Measurements from ENCODE around the gene MGP. TPM values are rescaled to one million over a fixed set of nuclear protein-coding genes. Genes with fewer than 3 reads are reported as not detected.
A peak's percentile ranks its signal among the peaks of the same experiment; 100 is the strongest.

The MGP gene
- total RNA-seq, 1 donor from 2014 or later, result 2.0 TPM

GRCh38 chr12:14868916-14869506, 16.6 kb downstream of the MGP start:
- no peak for FAIRE-seq

GRCh38 chr12:14860490-14860889, 25.2 kb downstream of the MGP start:
- FAIRE-seq, result no peak
- no peak for DNase-seq (ENCODE audit: low spot score in 2 of 2)

More at GRCh38 chr12:14868916-14869506, 16.6 kb downstream of the MGP start:
- DNase-seq (ENCODE audit: low spot score in 2 of 2), result no peak

DNA sequence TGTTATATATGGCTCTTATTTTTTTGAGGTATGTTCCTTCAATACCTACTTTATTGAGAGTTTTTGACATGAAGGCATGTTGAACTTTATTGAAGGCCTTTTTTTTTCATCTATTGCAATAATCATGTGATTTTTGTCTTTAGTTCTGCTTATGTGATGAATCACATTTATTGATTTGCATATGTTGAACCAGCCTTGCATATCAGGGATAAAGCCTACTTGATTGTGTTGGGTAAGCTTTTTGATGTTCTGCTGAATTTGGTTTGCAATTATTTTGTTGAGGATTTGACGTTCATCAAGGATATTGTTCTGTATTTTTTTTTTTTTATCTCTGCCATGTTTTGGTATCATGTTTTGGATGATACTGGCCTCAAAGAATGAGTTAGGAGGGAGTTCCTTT, 27.1 kb downstream of the MGP start:
- no peak for DNase-seq (ENCODE audit: low spot score in 2 of 2)
- FAIRE-seq, result no peak

- FAIRE-seq, result no peak
- no peak for DNase-seq (ENCODE audit: low spot score in 2 of 2)
These were observed 31.0 kb downstream of the MGP start for GRCh38 chr12:14854586-14855183.

DNA sequence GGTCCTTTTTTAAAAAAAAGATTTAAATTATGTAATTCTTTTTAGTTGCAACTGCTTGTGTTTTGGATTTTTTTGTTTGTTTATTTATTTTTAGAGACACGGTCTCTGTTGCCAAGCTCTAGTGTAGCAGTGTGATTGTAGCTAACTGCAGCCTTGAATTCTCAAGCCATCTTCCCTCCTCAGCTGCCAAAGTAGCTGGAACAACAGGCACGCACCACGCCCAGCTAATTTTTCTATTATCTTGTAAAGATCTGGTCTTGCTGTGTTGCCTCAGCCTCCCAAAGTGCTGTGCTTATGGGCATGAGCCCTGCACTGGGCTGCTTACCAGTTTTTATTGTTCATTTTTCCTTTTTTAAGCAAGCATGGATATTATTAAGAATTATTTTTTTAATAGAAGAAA, 31.7 kb downstream of the MGP start:
- FAIRE-seq (no peak), DNase-seq (ENCODE audit: low spot score in 2 of 2) (no peak)

DNA sequence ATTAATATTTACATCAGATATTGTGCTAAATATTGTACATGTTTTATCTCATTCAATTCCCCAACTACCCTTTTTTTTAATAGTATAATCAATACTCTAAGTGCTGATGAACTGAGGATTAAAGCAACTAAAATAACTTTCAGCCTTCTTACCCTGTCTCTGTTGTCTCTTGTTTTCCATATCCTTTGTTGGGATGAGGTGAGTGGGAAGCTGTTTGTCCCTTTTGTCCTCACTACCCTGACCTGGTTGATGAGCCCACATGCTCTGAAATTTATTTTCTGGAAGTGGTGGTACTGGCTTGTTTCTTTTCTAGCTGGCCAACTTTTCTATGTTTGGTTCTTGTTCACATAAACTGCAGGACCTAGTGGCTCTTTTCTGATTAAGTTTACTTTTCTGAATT, 32.8 kb downstream of the MGP start:
- no peak for DNase-seq (ENCODE audit: low spot score in 2 of 2)
- FAIRE-seq, result no peak

- DNase-seq (ENCODE audit: low spot score in 2 of 2) (no peak), FAIRE-seq (no peak)
These were observed 34.6 kb downstream of the MGP start for GRCh38 chr12:14850929-14851663.

GRCh38 chr12:14849661-14850060, 36.0 kb downstream of the MGP start:
- no peak for DNase-seq (ENCODE audit: low spot score in 2 of 2)
- FAIRE-seq, result no peak

DNA sequence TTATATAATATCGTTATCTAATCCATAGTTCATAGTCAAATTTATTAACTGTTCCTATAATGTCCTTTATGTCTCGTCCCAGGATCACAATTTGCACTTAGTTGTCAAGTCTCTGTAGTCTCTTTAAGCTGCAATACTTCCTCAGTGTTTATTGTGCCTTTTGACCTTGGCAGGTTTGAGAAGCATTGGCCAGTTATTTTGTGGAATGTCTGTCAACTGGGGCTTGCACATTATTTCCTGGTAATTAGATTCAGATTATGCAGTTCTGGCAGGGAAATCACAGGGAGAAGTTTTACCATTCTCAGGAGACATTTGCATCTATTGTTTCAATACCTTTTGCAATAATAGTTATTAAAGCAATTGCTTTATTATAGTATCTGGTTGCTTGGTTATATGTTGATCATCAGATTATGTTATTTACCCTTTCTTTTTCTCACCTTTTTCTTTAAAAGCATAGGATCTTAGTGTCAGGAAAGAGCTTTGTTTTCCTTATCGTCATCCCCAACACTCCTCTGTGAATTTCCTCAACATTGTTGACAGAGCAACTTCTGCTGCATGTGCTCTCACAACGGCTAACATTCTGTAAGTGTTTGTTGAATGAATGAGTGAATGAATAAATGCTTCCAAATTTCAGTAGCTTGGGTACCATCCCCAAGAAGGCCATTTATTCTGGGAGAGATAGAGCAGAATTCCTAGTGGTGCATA, 38.6 kb downstream of the MGP start:
- no peak for FAIRE-seq
- DNase-seq (ENCODE audit: low spot score in 2 of 2), result no peak

DNA sequence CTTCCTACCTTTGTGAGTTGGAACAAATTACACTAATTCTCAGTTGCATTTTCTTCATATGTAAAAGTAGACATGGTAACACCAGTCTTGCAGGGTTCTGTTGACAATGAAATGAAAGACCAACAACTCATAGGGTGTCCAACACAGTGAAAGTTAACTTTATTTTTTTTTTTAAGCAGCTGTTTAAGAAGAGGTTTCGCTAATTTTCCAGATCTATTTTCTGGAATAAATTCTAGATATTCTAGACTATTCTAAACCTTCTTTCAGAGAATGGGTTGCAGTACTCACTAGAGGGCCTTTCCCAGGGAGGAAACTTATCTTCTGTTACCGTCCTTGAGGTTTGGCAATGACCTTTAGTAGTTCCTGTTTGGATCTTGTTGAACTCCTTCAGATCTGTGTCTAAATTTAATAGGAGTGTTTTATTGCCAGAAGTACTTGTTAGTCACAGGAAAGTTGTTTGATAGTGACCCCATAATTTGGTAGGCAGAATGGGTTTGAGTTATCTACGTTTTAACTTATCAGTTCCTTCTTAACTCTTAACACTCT, 39.5 kb downstream of the MGP start:
- FAIRE-seq, result no peak
- DNase-seq (ENCODE audit: low spot score in 2 of 2), result no peak

DNA sequence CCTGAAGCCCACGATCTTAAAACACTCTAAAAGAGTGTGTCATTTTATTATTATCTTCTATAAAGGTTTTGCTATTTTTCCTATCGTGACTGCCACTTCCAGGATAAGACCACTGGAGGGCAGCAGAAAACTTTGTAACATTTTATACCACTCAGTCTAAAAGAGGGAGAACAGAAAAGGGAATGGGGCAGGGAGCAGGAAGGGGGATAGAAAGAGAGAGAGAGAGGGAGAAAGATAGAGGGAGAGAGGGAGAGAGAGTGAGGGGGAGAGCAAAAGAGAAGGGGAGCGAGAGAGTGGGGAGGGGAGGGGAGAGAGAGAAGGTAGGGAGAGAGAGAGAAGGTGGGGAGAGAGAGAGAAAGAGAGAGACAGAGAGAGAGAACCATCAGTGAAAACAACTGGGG, 40.3 kb downstream of the MGP start:
- DNase-seq (ENCODE audit: low spot score in 2 of 2) (peak; percentile 18 to 61), FAIRE-seq (peak; percentile 64)

DNA sequence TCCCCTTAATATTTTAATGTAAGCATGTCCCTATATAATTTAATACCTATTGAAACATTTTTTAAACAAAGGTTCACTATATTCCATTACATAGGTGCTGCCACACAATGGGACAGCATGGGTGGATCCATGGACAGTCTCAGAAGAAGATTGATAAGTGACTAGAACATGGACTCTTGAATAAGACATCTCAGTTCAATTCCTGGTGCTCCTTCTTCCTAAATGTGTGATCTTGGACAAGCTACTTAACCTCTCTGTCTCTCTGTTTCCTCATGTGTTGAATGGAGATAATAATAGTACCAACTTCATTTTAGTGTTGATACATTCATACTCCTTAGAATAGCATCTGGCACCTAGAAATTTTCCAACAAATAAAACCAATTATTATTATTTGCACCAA, 41.3 kb downstream of the MGP start:
- FAIRE-seq, result no peak
- DNase-seq (ENCODE audit: low spot score in 2 of 2), result no peak

GRCh38 chr12:14843425-14843887, 42.2 kb downstream of the MGP start, which contains the start of gene ART4:
Gene ART4, minus strand, starts transcription at chr12:14843526. Its CDS starts 413 bp downstream, at chr12:14843113.
- no peak for FAIRE-seq
- no peak for DNase-seq (ENCODE audit: low spot score in 2 of 2)

DNA sequence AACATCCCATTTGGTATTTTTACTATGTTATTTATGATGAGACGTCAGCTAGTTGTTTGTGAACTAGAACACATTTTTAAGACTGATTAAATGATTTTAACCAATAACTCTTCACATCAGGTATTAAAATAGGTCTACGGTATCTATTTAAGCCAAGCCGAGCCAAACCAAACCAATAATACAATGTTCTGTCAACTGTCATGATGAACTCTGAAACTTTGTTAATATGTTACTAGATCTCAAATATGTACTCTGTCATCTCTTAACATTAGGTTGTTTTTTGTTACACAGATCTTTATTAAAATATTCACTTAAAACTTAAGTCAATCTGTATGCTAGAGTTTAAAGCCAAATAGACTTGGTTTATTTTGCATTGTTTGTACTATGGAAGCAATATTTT, 43.3 kb downstream of the MGP start:
- DNase-seq (ENCODE audit: low spot score in 2 of 2) (no peak), FAIRE-seq (no peak)

DNA sequence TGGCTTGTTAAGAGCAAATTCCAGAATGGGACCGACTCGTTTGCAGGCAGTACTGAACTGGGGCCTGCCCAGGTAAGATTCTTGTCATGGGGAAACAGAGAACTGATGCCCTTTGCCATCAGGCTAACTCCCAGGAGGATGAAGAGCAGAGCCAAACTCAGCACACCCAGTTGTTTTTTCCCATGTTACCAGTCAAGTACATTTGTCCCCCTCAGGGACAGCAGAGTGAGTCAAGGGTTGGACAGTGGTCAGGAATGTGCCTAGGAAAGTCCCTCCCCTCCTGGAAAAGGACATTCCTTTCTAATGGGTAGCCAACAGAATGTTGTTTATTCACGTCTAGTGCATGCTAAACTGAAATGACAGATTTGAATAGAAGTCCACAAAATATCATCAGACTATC, 43.9 kb downstream of the MGP start:
- DNase-seq (ENCODE audit: low spot score in 2 of 2) (no peak), FAIRE-seq (no peak)

DNA sequence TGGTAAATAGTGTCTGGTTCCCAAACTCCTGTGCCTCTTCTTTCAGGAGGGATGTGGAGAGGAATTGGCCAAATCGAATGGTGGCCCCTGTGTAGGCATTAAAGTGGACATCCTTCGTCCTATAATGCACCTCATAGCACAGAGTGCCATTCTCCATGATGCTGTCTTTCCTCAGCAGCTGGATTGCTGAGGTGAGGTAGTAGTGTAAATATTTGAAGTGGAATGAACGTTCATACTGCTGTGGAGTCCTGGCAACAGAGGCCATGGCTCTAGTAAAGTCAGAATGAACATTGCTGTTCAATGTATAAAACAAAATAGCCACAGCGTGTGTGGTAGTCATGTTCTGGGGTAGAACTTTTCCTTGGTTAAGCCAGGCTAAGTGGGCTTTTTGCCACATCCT, 45.0 kb downstream of the MGP start:
- no peak for FAIRE-seq

DNA sequence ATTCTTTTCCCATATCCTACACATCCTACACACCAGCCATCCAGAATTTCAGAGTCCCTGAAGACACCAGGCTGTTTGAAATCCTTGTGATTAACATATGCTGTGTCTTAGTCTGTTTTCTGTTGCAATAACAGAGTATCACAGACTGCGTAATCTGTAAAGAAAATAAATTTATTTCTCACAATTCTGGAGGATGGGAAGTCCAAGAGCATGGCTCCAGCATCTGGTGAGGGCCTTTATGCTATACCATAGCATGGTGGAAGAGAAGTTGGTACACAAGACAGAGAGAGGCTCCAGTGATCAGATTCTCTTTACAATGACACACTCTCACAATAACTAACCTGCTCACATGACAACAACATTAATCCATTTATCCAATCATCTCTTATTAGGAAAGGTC, 46.4 kb downstream of the MGP start:
- FAIRE-seq, result no peak

More for the DNA sequence above, 45.0 kb downstream of the MGP start:
- no peak for DNase-seq (ENCODE audit: low spot score in 2 of 2)

DNA sequence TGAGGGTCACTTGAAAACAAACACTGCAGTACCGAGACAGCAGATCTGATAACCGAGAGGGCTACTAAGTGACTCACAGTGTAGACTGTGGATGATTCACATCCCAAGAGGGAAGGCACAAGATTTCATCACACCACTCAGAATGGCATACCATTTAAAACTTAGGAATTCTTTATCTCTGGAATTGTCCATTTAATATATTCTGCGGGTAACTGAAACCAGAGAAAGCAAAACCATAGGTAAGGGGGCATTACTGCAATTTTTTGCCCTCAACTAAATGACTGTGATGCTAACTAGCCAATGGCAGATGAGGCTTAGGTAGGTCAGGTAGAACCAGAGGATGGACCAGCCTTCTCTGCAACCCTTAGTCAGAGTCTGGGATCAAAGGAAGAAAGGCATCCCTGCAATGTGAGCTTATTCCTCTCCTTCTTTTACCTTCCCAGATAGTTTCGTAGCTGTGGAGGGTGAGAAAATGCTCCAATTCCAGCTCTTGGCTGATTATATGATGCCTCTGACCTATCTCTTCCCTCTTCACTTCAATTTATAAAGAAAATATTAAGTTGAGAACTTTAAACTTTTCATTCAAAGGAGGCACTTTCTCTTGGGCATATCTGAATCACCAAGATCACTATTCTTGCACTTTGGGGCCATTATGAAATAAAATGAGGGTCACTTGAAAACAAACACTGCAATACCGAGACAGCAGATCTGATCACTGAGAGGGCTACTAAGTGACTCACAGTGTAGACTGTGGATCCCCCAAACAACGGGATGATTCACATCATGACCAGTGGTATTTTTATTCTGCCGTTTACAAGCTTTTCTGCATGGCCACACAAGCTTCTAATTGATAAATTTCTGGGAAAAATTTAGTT, 49.1 kb downstream of the MGP start:
- DNase-seq (ENCODE audit: low spot score in 2 of 2), result no peak
- FAIRE-seq, result no peak

More for the DNA sequence above, 46.4 kb downstream of the MGP start:
- DNase-seq (ENCODE audit: low spot score in 2 of 2), result no peak

DNA sequence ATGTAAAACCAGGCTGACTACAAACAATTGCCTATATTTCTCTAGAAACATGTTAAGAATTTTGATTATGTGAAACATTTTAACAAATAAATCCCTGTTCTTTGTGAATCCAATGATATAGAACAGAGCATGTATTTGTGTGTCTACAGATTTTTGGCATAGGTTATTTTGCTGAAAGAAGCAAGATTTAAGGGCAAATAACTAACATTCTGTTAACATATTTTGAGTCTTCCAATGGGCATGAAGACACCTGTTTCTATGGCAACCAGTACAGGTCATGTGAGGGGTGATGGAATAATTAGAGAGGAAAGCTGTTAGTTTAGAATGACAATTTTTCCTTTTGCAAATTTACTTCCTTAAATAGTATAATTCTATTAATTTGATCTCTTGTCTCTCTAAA, 51.1 kb downstream of the MGP start:
- no peak for DNase-seq (ENCODE audit: low spot score in 2 of 2)
- FAIRE-seq, result no peak

- DNase-seq (ENCODE audit: low spot score in 2 of 2), result no peak
- no peak for FAIRE-seq
These were observed 51.7 kb downstream of the MGP start for GRCh38 chr12:14833952-14834351.

All from frontal cortex (tissue), 4 donors.